DMS153 (cell line): ENCODE results near the gene ABHD17C.

ENCODE experiments used
- DNase-seq: peaks from one replicate; lab custom pipeline; 2025; lab: John Stamatoyannopoulos, UW

The ABHD17C gene

DNA sequence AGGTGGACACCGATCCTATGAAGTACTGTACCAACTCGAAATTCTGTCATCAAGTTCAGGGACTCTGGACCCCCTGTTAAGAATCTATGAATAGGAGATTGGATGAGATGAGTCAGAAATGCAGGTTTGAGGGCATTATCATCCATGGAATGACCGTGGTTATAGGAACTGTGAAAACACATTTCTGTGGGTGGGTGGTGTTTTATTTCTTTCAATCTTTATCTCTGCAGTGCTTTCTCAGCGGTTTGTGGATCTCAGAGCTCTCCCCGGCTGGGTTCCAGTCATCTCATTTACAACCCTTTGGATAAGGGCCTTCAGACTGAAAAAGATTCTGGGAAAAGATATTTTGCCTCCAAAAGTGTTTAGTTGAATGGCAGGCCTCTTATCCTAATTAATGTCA lies 5.4 kb upstream of the ABHD17C start:
- no peak for DNase-seq

DNA sequence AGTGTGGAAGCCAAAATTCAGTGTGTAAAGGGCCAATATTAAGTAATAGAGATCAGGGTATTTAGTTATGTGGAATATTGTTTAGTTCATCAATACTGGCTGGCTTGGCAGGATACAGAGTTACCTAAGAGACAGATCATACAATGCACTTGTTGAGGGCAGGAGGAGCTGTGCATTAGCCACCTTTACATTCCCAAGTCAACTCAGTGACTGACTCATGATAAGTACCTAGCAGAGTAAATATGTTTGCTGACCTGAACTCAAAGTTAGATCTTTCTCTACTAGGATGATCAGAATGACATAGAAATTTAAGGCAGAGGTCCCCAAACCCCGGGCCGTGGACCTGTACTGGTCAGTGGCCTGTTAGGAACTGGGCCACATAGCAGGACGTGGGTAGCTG lies 3.5 kb upstream of the ABHD17C start:
- no peak for DNase-seq

- DNase-seq: no peak
Observed at GRCh38 chr15:80693682-80694610, 1.2 kb upstream of the ABHD17C start.

DNA sequence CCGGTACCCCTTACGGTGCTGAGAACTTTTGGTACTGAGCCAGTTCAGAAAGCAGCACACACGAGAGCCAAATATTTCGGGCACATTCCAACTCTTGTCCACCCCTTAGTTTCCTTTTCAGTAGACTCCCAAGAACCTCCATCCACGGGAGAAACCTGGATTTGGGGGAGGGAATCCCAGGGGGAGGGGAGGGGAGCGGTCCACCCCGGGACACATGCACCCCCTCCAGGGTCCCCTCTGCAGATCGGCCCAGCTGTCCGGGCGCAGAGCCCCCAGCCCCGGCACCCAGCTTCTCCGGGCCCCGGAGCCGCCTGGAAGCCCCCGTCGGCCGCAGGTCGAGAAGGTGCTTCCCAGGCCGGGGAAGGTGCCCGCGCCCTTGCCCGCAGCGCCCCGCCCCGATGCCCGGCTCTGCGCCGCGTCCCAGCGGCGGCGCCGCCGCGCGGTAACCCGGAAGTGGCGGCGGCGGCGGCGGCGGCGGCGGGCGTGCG lies 455 bp upstream of the ABHD17C start:
- no peak for DNase-seq

DNA sequence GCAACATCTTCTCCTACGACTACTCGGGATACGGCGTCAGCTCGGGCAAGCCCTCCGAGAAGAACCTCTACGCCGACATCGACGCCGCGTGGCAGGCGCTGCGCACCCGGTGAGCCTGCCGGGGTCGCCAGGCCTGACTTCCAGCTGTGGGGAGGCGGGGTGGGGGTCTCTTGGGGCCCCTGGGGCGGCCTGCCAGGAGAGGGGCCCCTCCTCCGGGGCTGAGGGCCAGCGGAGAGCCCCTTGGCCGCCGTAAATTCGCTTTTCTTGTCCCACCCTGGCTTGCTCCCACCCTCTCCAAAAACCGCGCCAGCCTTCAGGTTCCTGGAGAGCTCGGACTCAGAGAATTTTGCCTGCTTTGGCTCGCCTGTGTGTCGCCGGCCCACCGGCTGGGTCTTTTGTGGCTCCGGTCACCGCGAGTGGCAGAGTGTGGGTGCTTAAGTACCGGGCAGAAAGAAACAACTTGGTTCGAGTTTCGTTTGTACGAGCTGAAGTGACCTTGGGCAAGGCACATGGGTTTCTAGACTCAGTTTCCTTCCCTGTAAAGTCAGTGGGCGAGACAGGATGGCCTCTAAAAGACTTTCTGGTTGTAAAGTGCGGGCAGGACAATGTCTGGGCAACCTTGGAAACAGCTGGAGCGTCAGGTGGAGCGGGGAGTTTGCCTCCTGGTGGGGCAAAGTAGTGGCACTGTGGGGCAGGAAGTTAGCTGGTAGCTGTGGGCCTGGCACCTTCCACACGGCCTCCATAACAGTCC lies 976 bp downstream of the ABHD17C start:
- no peak for DNase-seq

DNA sequence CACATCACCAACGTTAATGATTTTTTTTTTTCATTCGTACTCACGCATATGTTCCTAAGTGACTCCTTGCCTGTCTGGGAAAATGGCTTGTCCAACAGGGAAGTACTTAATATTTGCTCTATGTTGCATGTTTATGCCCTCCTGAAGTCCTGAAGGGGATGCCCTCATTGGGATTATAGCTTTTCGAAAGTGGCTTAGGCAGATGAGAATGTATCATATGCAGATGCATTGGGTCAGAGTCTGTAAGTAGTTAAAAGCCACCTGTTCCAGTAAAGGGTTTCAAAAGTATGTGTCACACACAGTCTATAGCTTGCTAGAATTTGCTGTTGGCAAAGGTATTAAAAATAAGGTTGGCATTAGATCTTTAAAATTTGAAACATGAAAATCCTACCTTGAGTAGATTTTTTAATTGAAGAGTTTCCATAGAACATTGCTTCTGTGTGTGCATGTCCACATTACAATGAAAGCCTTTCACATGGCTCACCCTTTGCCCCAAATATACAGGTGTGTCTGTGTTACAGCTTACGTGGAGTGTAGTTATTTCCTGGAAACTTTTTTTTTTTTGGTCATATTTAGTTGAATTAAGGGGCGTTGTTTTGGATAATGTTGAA lies 2.1 kb downstream of the ABHD17C start:
- no peak for DNase-seq

GRCh38 chr15:80698676-80699075 lies 3.6 kb downstream of the ABHD17C start:
- DNase-seq: no peak

GRCh38 chr15:80699981-80700380 lies 4.9 kb downstream of the ABHD17C start:
- DNase-seq: no peak

DNA sequence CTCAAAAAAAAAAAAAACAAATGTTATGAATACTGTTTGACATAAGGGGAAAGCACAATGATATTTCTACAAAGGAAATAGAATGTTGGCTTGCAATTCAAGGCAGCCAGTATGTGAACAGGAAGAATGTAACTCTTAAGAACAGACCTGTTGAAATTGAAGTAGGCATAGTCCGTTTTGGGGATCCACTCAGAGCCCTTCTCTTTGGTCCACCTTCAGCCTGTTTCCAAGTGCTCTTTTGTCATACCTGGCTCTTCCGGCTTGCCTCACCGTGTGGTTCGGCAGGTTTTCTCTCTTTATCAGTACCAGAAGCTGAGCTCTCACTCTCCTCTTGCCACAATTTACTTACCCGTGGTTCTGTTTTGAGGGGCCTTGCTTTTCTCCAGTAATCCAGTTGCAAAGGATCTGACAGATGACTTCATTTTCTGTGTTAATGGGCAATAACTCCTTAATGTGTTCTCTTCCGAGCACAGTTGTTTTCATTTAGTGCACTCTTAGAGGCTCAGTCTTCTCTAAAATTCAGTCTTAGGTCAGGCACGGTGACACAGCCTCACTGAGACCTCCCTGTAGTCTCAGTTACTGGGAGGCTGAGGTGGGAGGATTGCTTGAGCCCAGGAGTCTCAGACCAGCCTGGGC lies 6.7 kb downstream of the ABHD17C start:
- DNase-seq: no peak

DNA sequence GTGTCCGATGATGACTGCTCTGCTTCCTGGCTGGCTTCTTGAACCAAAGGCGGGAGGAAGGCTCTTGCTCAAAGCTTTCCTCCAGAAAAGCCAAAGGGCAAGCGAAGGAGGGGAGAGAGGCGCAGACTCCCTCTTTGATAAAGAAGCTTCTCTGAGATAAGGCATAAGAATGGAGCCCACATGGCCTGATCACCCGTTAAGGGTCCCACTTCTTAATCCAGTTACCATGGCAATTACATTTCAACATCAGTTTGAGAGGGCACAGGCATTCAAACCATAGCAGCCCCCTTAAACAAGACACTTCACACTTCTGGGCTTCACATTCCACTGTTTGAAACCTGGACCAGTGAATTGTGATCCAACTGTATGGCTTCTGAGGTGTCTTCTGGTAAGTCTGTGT lies 8.0 kb downstream of the ABHD17C start:
- no peak for DNase-seq

DNA sequence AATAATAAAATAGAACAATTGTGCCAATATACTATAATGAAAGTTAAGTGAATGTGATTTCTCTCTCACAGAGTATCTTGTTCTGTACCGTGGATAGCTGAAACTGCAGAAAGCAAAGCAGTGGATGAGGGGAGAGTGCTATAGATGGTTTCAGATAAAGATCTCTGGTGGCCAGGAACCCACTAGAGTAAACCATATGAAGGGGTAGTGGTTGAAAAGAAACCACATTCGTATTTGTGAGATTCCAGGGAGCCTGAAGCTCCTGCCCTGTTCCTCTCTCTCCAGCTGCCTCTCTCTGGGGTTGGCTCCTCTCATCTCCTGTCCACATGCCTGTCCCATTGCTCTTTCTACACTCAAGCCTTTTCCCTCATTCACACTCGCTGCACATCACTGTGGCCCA lies 8.9 kb downstream of the ABHD17C start:
- DNase-seq: no peak

- peak; percentile 62 for DNase-seq
Observed at GRCh38 chr15:80706161-80706560, 11.1 kb downstream of the ABHD17C start.

- peak; percentile 52 for DNase-seq
Observed at GRCh38 chr15:80709542-80709941, 14.4 kb downstream of the ABHD17C start.

- DNase-seq: no peak
Observed at GRCh38 chr15:80710635-80711554, 15.8 kb downstream of the ABHD17C start.

- DNase-seq: no peak
Observed at GRCh38 chr15:80711886-80712285, 16.8 kb downstream of the ABHD17C start.

DNA sequence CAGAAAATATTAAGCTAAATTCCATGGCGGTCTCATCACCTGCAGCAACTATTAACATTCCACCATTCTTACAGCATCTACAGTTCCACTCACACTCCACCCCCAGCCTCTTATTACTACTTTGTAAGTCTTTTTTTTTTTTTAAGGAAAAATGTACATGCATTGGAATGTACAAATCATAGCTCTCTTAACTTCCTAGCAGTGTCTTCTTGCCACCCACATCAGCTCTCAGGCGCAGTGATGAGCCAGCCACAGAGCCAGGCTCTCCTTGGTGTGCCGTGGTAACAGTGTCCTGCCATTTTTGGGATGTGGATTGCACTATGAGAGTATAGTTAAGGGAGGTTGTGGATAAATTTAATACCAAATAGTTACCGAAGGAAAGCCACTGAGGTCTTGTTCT lies 17.8 kb downstream of the ABHD17C start:
- no peak for DNase-seq

DNA sequence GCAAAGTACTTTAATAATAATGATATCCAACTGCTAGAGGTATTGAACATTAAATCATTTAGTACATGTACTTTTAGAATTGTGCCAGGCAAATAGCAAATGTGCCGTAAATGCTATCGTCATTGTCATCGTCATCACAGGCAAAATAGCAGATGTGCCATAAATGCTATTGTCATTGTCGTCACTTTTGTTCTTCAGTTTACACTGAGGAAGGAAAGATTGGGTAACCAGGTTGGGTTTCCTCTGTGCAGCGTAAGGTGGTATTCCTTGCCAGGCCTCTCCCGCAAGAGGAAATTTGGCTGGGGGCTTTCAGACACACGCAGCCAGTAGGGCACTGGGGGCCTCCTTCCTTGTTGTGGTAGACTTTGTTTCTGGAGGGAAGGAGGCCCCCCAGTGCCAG lies 26.4 kb downstream of the ABHD17C start:
- DNase-seq: no peak

GRCh38 chr15:80722811-80723210 lies 27.7 kb downstream of the ABHD17C start:
- no peak for DNase-seq

- no peak for DNase-seq
Observed at GRCh38 chr15:80727196-80727595, 32.1 kb downstream of the ABHD17C start.

- DNase-seq: no peak
Observed at GRCh38 chr15:80727596-80727995, 32.5 kb downstream of the ABHD17C start.

DNA sequence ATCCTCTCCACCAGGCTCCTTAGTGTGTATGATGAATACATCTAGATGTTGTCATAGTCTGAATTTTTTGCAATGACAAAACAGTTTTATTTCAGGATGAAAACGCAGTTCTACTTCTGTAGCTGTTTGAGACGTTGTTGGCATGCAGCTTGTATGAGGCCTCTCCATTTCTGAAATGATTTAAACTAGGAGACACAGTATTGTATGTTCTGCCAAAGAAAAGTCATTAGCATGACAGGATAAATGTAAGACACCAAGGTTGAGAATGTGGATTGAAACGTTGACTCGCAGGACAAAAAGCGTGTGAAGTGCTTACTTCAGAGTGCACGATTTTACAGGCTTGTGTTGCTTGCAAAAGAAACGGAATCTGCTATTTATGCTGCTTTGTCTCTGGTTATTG lies 35.3 kb downstream of the ABHD17C start:
- no peak for DNase-seq
